HG03457 (cell line): ENCODE measurements around the gene EGFL8.
"Not testable (repeated sequence)": the region's sequence is repeated elsewhere in the genome, so short reads cannot be mapped to it uniquely, and the experiment has no call there.

Experiments used
- ATAC-seq: cut with Tn5 transposase; IDR thresholded peaks from one replicate; pipeline ENCODE4 v1.9.1; 2021; ENCODE audit warnings: moderate number of reproducible peaks; ENCODE audit not compliant: unreplicated experiment

EGFL8 gene

GRCh38 chr6:32182555-32182981 lies 18.2 kb downstream of the EGFL8 start:
- no peak for ATAC-seq

- ATAC-seq, result no peak
These were observed 18.6 kb downstream of the EGFL8 start for GRCh38 chr6:32183030-32183429.

DNA sequence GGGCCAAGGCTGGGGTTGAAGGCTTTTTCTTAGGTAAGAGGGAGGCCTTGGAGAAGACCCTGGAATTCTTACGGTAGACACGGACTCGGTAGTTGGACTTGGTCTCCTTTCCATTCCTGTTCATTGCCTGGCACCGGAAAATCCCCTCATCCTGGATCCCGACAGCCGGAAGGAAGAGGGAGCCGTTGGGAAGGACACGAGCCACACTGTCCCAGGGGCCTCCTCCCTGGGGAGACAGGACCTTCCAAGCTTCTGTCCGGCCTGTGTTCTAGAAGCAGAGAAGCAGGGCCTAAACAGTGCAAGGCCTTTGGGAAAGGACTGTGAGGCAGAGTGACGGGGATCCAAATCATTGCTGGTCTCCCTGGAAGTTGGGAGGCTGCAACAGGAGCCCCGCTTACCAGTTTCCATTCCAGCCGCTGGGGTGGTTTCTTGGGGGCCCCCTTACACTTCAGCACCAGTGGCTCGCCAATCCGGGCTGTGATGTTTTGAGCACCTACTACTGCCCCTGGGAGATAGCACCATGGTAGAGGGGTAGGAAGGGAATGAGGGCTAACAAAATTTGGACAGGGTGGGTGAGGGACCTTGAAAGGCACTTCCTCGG lies 19.2 kb downstream of the EGFL8 start:
- no peak for ATAC-seq

- no peak for ATAC-seq
These were observed 19.8 kb downstream of the EGFL8 start, which contains the start of gene AGER for GRCh38 chr6:32184084-32184640. Gene AGER (minus strand): TSS chr6:32184253. CDS start chr6:32184222, 31 bp downstream.

GRCh38 chr6:32185681-32186131 lies 21.3 kb downstream of the EGFL8 start:
- ATAC-seq, result not testable (repeated sequence)

DNA sequence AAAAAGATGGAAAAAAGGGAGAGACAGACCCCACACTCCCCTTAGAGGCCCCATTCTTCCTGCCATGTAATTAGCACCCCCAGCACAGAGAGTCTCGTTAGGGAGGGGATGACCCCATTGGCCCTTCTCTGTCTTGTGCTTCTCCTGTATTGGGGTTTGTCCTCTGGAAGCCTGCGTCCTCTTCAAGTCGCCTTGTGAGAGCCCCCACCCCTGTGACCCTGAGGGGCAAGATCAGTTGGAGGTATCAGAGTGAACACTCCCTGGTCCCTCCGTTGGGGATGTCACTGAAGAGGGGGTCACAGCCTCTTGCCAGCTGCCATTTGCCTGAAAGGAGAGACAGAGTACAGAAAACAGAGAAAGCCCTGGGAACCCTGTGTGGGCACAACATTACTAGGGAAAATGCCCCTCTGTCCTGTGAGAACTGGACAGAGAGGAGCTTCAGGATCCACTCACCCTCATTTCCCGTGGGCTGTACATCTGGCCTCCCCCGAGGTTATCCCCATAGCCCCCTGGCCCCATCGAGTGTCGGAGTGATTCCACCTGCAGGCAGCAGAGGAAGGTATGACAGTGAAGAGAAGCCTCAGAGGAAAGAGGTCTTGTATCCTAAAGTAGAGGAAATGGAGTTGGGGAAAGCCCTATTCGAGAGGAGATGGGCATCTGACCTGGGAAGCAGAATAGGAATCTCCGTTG lies 21.9 kb downstream of the EGFL8 start:
- ATAC-seq, result not testable (repeated sequence)

GRCh38 chr6:32187009-32187709 lies 22.8 kb downstream of the EGFL8 start:
- ATAC-seq, result no peak

DNA sequence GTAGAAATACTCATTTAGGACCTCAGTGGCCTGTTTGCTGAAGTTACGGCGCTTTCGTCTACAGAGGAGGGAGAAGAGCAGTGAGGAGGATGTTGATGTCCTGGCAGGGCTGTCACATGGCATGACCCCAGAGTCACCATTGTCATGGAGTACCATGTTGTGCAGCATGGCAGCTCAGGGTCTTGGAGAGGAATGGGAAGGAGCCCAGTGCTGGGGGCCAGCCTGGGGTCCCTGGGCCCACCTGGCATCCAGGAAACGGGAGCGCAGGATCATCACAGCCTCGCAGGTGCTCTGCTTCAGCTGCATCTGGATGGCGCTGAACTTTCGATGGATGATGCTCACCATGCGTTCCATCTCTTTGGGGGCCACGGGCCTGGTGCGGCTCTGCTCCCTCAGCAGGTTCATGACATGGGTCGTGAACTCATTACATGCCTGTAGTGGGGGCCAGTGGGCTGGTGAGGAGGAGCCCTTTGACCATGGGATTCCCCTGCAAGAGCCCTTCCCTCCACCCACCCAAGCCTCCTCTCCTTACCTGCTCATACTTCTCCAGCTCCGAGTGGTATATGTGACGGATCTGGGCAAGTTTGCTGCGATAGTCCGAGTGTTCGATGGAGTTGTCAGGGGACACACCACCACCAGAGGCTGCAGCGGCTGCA lies 23.5 kb downstream of the EGFL8 start:
- not testable (repeated sequence) for ATAC-seq

GRCh38 chr6:32188381-32189068 lies 24.1 kb downstream of the EGFL8 start:
- ATAC-seq, result no peak

DNA sequence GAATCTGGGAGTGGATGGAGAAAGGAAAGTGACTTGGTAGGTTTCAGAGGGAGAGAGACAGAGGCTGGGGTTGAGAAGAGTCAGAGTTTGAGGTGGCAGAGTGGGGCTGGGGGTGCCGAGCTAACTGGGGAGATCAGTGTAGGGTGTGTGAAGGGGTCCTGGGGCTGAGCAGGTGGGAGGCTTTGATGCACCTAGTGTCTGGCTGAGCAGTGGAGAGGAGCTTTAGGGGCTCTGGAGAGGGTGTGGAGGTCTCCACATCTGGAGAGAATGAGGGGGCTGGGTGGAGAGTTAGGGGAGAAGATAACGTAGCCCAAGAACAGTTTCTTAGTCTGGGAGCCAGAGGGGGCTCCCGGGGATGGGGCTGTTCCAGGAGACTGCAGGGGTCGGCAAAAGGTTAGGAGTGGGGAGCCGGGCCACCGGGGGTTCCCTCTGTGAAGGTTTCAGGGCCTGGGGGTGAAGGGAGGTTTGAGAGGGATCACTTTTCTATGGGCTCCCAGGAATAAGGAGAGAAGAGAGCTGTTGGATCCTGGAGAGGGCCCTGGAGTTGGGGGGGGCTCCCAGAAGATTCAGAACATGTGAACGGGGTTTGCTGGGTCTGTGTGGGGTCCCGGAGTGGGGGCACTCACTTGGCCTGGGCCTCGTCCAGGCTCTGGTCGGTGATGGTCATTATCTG lies 24.8 kb downstream of the EGFL8 start:
- no peak for ATAC-seq

GRCh38 chr6:32189742-32190053 lies 25.3 kb downstream of the EGFL8 start:
- no peak for ATAC-seq

- ATAC-seq, result peak; percentile 34
These were observed 25.9 kb downstream of the EGFL8 start, which contains the start of gene PBX2 for GRCh38 chr6:32190054-32190851. Gene PBX2 (minus strand): TSS chr6:32190202. CDS start chr6:32189915, 287 bp downstream.

DNA sequence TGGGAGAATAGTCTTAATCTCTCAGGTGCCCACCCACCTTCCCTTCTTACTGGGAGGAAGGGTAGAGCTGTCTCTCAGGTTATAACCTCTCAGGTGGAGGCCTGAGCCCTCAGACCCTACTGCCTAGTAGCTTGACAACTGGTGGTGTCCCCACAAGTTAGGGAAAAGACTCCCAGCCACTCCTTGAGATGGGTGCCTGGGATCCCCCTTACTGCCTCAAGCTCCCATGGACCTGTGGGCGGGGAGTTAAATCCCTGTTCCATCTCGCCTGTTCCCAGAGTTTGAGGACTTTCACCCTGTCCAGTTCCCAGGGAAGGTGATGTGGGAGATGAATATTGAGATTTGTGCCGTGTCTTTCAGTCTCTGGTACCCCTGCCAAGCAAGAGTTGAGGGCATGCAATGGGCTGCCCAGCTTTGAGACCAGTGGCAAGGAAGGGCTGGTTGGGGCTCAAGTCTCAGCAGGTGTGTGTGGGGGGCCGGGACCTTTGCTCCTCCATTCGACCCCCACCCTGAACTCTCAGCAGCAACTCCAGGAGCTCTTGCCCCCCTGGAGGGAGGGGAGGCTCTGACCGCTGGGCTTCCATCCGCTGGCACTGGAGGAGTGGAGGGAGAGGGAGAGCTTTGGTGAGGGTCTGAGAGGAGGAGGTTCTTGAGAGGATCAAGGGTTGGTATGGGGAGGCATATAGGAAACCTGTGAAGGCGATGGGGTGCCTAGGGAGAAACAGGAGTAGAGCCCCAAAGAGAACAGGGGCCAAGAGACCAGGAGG lies 26.7 kb downstream of the EGFL8 start:
- ATAC-seq, result no peak

GRCh38 chr6:32191696-32192607 lies 27.6 kb downstream of the EGFL8 start:
- no peak for ATAC-seq

- no peak for ATAC-seq
These were observed 28.2 kb downstream of the EGFL8 start, which contains the start of gene GPSM3 for GRCh38 chr6:32192608-32193039. Gene GPSM3 (minus strand): TSS chr6:32192643. CDS start chr6:32192513, 130 bp downstream.

DNA sequence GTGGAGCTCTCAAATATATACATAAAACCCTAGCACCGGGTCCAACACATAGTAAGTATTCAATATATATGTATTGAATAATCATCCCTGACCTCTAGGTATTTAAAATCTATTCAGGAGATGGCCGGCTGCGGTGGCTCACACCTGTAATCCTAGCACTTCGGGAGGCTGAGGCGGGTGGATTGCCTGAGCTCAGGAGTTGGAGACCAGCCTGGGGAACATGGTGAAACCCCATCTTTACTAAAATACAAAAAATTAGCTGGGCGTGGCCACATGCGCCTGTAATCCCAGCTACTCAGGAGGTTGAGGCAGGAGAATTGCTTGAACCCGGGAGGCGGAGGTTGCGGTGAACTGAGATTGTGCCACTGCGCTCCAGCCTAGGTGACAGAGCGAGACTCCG lies 28.7 kb downstream of the EGFL8 start:
- ATAC-seq, result not testable (repeated sequence)

DNA sequence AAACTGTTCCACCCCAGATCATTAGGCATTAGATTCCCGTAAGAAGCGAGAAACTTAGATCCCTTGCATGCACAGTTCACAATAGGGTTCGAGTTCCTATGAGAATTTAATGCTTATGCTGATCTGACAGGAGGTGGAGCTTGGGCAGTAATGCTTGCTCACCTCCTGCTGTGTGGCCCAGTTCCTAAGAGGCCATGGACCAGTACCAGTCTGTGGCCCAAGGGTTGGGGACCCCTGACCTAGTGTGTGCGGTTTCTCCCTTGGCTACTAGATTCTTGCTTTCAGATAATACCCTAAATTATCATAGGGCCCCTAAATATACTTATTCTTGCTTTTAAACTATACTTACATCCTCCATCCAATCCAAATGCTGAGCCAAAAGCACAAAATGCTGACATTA lies 30.0 kb downstream of the EGFL8 start:
- ATAC-seq, result no peak
